AG10803 (cell line): Measurements from ENCODE around the gene CD80.

Source experiments
- DNase-seq: peaks from one replicate; pipeline ENCODE4 v3.0.0; 2010; ENCODE audit warnings: low read depth
- H3K4me3 ChIP-seq: 2 replicates; pipeline ENCODE4 v1.5.1; 2011; ENCODE audit warnings: mild to moderate bottlenecking, low read length, control low read depth
- CTCF ChIP-seq: conservative IDR thresholded peaks from 2 replicates; pipeline ENCODE4 v1.5.1; 2011; ENCODE audit warnings: mild to moderate bottlenecking, low read length, control low read depth, inconsistent platforms

CD80 gene

DNA sequence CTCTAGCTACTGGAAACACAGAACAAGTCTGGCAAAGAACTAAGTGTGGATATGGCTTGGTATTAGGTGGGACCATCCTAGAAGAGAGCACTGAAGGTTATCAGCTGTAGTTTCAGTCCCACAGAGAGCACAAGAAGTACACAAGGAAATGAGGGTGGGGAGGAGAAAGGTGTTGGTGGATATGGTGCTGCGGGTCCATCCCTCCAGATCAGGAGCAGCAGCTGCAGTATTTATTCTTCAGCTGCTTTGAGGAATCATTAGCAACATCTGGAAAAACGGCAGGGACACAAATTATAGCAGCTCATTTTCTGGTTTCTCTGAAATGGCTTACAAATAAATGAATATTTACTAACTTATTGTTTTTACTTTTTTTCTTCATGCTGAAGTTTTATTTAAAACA is 29.0 kb downstream of the CD80 start:
- H3K4me3 ChIP-seq = no peak overlapping the region
- DNase-seq = no peak
- no peak for TF ChIP-seq CTCF

DNA sequence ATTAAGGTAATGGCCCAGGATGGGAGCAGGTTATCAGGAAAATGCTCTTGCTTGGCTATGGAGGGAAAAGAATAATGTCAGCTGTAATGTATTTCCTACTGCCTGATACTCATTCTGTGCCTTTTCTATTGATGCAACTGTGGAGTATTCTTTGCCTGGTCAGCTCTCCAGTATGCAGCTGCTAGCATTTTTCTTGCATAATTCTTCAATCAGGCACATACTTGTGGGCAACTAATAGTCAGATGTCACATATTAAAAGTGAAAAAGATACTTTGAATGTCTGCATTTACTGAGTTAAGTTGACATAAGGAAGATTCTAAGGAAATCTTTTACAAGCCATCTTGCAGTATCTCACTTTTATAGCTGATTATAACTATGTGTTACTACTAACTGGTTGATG is 29.5 kb downstream of the CD80 start:
- no peak overlapping the region for H3K4me3 ChIP-seq
- TF ChIP-seq CTCF = no peak
- DNase-seq = peak; percentile 86

DNA sequence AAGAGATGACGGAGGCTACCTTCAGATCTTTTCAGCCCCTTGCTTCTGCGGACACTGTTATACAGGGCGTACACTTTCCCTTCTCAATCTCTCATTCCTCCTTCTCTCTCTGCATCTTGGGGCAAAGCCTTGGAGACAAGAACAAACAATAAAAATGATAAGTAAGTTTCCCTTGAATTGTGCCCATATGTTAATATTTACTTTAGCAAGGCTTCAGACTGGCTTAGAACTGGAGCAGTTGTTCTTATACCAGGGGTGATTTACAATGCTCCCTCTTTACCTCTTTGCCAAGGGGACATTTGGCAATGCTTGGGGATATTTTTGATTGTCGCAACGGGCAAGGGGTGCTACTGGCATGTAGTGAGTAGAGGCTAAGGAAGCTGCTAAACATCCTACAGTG is 31.7 kb downstream of the CD80 start:
- TF ChIP-seq CTCF = no peak
- no peak overlapping the region for H3K4me3 ChIP-seq
- no peak for DNase-seq

DNA sequence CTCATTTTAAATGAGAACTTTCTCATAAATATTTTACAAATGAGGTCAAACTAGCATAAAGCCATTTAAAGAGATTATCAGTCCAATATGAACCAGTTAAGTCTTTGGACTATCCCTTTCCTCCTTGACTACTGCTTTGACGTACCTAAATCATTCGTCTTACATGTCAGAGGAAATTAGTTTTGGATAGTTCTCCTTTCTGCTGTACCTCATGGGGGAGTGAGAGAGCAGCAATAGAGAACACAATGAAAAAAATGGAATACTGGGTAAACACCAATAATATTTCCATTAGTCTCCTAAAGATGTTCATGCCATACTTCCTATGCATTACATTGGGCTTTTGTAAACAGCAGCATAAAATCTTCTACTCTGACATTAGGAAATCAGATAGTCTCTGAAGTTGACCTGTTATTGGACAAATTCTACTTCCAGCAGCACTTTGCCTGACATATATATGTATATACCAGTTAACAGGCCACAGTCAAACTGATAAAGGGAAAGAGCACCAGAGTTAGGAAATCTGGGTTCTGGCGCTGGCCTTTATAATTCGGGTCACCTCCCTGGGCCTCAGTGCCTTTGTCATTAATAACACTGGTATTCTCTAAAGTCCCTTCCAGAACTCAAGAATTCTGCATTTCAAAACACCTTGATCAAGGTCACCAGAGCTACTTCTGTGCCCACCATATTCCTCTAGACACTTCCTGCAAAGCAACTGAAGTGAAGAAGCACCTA is 34.3 kb downstream of the CD80 start:
- peak; percentile 51 for TF ChIP-seq CTCF
- peak; percentile 6 for DNase-seq
- H3K4me3 ChIP-seq = no peak overlapping the region

DNA sequence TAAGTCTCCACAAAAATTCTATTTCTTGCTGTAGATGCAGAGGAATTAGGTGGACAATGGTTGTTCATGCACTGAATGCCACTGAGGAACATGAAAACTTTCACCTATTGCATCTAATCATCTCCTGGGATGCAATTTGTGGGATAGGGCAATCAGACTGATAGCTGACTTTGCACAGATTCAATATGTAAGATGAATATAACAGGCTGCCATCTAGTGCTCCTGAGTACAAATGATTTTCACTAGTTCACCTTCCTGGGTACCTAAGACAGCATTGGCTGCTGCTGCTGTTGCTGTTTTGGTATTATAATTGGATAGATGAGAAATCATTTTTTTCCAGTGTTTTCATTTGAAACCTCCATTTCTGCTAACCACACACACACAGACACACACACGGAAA is 41.4 kb downstream of the CD80 start:
- H3K4me3 ChIP-seq = no peak overlapping the region
- DNase-seq = no peak
- TF ChIP-seq CTCF = no peak

- no peak overlapping the region for H3K4me3 ChIP-seq
- no peak for DNase-seq
- no peak for TF ChIP-seq CTCF
Observed at GRCh38 chr3:119517112-119517511, 42.3 kb downstream of the CD80 start.

GRCh38 chr3:119514637-119515036 is 44.8 kb downstream of the CD80 start:
- TF ChIP-seq CTCF = no peak
- no peak overlapping the region for H3K4me3 ChIP-seq
- DNase-seq = no peak
